Sigmoid colon (tissue), 7 donors: Measurements from ENCODE around the gene CDH1. TPM values are rescaled to one million over a fixed set of nuclear protein-coding genes. Genes with fewer than 3 reads are reported as not detected.

Source experiments
- DNase-seq: peaks from one replicate; pipeline ENCODE4 v3.0.0-alpha.2; 2019
- H3K27ac ChIP-seq, 4 donors: fragments of 200-600 bp; sonication (generic); one replicate each; pipeline ENCODE4 v1.5.1; 2016 to 2019; ENCODE audit warnings: mild to moderate bottlenecking in 1 of 4
- H3K27me3 ChIP-seq, 3 donors: fragments of 200-600 bp; sonication (generic); one replicate each; pipeline ENCODE4 v1.5.1; 2019; ENCODE audit warnings: mild to moderate bottlenecking in 1 of 3
- H3K36me3 ChIP-seq, 4 donors: fragments of 200-600 bp; sonication (generic); one replicate each; pipeline ENCODE4 v1.5.1; 2016 to 2019
- H3K4me1 ChIP-seq, 4 donors: fragments of 200-600 bp; sonication (generic); one replicate each; pipeline ENCODE4 v1.5.1; 2017 to 2019
- H3K4me3 ChIP-seq, 4 donors: fragments of 200-600 bp; sonication (generic); one replicate each; pipeline ENCODE4 v1.5.1; 2017 to 2019; ENCODE audit warnings: mild to moderate bottlenecking in 2 of 4, moderate library complexity in 1 of 4
- H3K9me3 ChIP-seq, 4 donors: fragments of 200-600 bp in 3 of 4; sonication (generic) in 3 of 4; one replicate each; pipeline versions ENCODE4 v1.5.1 to v1.6.1; 2013 to 2019
- CTCF ChIP-seq, 4 experiments: fragments of 450-650 bp in 3 of 4; fragments of 200-600 bp in 1 of 4; IDR thresholded peaks; one replicate each; pipeline ENCODE4 v1.5.1; 2016 to 2019; ENCODE audit warnings: antibody characterized with exemption in 4 of 4, mild to moderate bottlenecking in 3 of 4, moderate library complexity in 2 of 4
- EP300 ChIP-seq, 4 donors: sonication (generic); formaldehyde crosslinking; IDR thresholded peaks; one replicate each; pipeline ENCODE4 v1.6.1; 2017; ENCODE audit warnings: antibody characterized with exemption in 4 of 4
- POLR2A ChIP-seq, 2 donors: fragments of 450-650 bp; IDR thresholded peaks; one replicate each; pipeline ENCODE4 v1.6.1; 2016; ENCODE audit warnings: antibody characterized with exemption in 2 of 2, mild to moderate bottlenecking in 2 of 2, moderate library complexity in 2 of 2
- POLR2AphosphoS5 ChIP-seq, 4 donors: sonication (generic); formaldehyde crosslinking; IDR thresholded peaks; one replicate each; pipeline ENCODE4 v1.6.1; 2017; ENCODE audit warnings: antibody characterized with exemption in 4 of 4
- WGBS, 2 donors: extraction: QIAGEN DNeasy Blood & Tissue Kit; methylation state at CpG; one replicate each; pipeline ENCODE4 v1.1.7; 2013; 5-methylcytosine and 5-hydroxymethylcytosine counted together
- intact Hi-C: fragments of 100-400 bp; cut with DNase I; formaldehyde crosslinking; loops from one replicate; pipeline ENCODE4 v1.15.1; 2023
- polyA plus RNA-seq, 3 donors: library from polyadenylated mRNA; stranded (reverse); fragments of 200-250 nt; gene quantifications; one replicate each; pipeline ENCODE4 v1.2.3, GENCODE V29; 2013
- total RNA-seq, 4 donors: library from RNA; depleted of rRNA; stranded (reverse); fragments of >200 nt; gene quantifications; one replicate each; pipeline ENCODE4 v1.1.0, GENCODE V29; 2016
- donor health status: healthy with polysubstance abuse.
- donor health status: Bipolar disorder and iron deficiency.
- donor health status: healthy.

The CDH1 gene
- total and polyA plus RNA-seq, 7 donors: 0.14 to 163 (median 15.4) TPM; not detected in 1

GRCh38 chr16:68857479-68857878, 120.4 kb downstream of the CDH1 start:
- no peaks in the 10 kb centered on the region for H3K9me3 ChIP-seq
- no peaks in the 10 kb centered on the region for H3K27me3 ChIP-seq
- TF ChIP-seq EP300 (IDR thresholded peaks at IDR 0.05) (no peak), POLR2A (IDR thresholded peaks at IDR 0.05) (no peak), POLR2AphosphoS5 (IDR thresholded peaks at IDR 0.05) (no peak), CTCF (IDR thresholded peaks at IDR 0.05) (no peak)
- WGBS, 2 donors: 91 to 97% methylated on average over 1 of the region's 1 CpG
- H3K27ac ChIP-seq: no peak overlapping the region
- no peak overlapping the region for H3K4me3 ChIP-seq
- H3K36me3 ChIP-seq: peaks cover 0 to 25% (median 8%) of the 10 kb centered on the region in 4 donors
- peaks cover 0 to 10% (median 4%) of the 10 kb centered on the region in 4 donors for H3K4me1 ChIP-seq
- DNase-seq: no peak
- intact Hi-C loops: no loop called here

DNA sequence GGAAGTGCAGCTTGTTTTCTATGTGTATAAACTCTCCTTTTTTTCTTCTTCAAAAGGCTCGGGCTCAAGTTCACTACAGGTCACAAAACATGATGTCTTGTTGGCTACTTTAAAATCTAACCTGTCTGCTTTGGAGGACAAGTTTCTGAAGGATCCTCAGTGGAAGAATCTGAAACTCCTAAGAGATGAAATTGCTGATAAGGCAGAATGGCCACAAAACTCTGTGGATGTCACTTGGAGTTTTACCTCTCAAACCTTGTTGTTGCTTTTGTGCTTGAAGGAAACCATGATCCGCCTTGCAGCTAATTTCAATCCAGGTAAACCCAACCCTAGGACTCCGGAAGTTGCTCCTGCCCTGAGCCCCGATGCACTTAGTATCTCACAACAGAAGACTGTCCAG, 122.7 kb downstream of the CDH1 start:
- Histone ChIP-seq H3K9me3 (no peaks in the 10 kb centered on the region), H3K4me1 (peaks cover 0 to 10% (median 4%) of the 10 kb centered on the region in 4 donors), H3K4me3 (no peak overlapping the region), H3K27me3 (no peaks in the 10 kb centered on the region), H3K36me3 (peaks cover 0 to 43% (median 13%) of the 10 kb centered on the region in 4 donors), H3K27ac (no peak overlapping the region)
- intact Hi-C loops: no loop called here
- WGBS, 2 donors: 94 to 96% methylated on average over 4 of the region's 4 CpGs
- DNase-seq: no peak
- TF ChIP-seq CTCF (IDR thresholded peaks at IDR 0.05) (no peak), POLR2A (IDR thresholded peaks at IDR 0.05) (no peak), EP300 (IDR thresholded peaks at IDR 0.05) (no peak)

- 95% methylated on average over 15 of the region's 15 CpGs for WGBS, 2 donors
- TF ChIP-seq POLR2AphosphoS5 (IDR thresholded peaks at IDR 0.05) (no peak), CTCF (IDR thresholded peaks at IDR 0.05) (no peak), EP300 (IDR thresholded peaks at IDR 0.05) (no peak), POLR2A (IDR thresholded peaks at IDR 0.05) (no peak)
- intact Hi-C loops: no loop called here
- Histone ChIP-seq H3K4me3 (no peak overlapping the region), H3K36me3 (peaks cover 0 to 43% (median 13%) of the 10 kb centered on the region in 4 donors), H3K4me1 (peaks cover 0 to 3% (median under 1%) of the 10 kb centered on the region in 4 donors), H3K27ac (no peak overlapping the region), H3K27me3 (no peaks in the 10 kb centered on the region), H3K9me3 (no peaks in the 10 kb centered on the region)
- no peak for DNase-seq
These were observed 124.1 kb downstream of the CDH1 start for GRCh38 chr16:68860978-68861892.

- H3K9me3 ChIP-seq: no peaks in the 10 kb centered on the region
- intact Hi-C loops: no loop called here
- DNase-seq: no peak
- TF ChIP-seq POLR2A (IDR thresholded peaks at IDR 0.05) (no peak), CTCF (IDR thresholded peaks at IDR 0.05) (no peak), EP300 (IDR thresholded peaks at IDR 0.05) (no peak), POLR2AphosphoS5 (IDR thresholded peaks at IDR 0.05) (no peak)
- H3K4me3 ChIP-seq: no peak overlapping the region
- H3K4me1 ChIP-seq: no peaks in the 10 kb centered on the region
- no peaks in the 10 kb centered on the region for H3K27me3 ChIP-seq
- H3K27ac ChIP-seq: no peak overlapping the region
- H3K36me3 ChIP-seq: peaks cover 0 to 45% (median 11%) of the 10 kb centered on the region in 4 donors
- WGBS, 2 donors: 95 to 96% methylated on average over 6 of the region's 6 CpGs
These were observed 129.8 kb downstream of the CDH1 start for GRCh38 chr16:68866933-68867332.
